K562 (cell line): ENCODE measurements around the gene PIGQ. TPM values are rescaled to one million over a fixed set of nuclear protein-coding genes. Genes with fewer than 3 reads are reported as not detected.
A peak's percentile ranks its signal among the peaks of the same experiment; 100 is the strongest.

ENCODE experiments used
- ADNP ChIP-seq: fragments of 200-800 bp; sonication (Bioruptor generic); IDR thresholded peaks from 2 replicates; pipeline ENCODE4 v1.6.1; 2016; ENCODE audit warnings: missing genetic modification characterization, missing compliant biosample characterization
- CBX5 ChIP-seq: IDR thresholded peaks from 2 replicates; pipeline ENCODE4 v1.6.1; 2014; ENCODE audit warnings: low read depth, borderline replicate concordance
- CUX1 ChIP-seq: fragments of 200-800 bp; sonication (Bioruptor generic); IDR thresholded peaks from 2 replicates; pipeline ENCODE4 v1.6.1; 2016; ENCODE audit warnings: missing genetic modification characterization, missing compliant biosample characterization
- ETV6 ChIP-seq, 3 experiments: fragments of 150-350 bp in 1 of 3; sonication (generic) in 1 of 3; formaldehyde crosslinking in 1 of 3; IDR thresholded peaks; 2 replicates each; pipeline versions ENCODE4 v1.6.1 to v1.8.0; 2014 to 2022; ENCODE audit warnings: borderline replicate concordance in 2 of 3, low read depth in 2 of 3, antibody characterized with exemption in 1 of 3, low read length in 1 of 3, mild to moderate bottlenecking in 1 of 3, missing genetic modification reagents in 1 of 3
- HDGF ChIP-seq: fragments of 450-650 bp; IDR thresholded peaks from 2 replicates; pipeline ENCODE4 v1.6.1; 2016
- HMBOX1 ChIP-seq: sonication (generic); IDR thresholded peaks from 2 replicates; pipeline ENCODE4 v1.6.1; 2016
- PHB2 ChIP-seq: fragments of 450-650 bp; IDR thresholded peaks from 2 replicates; pipeline ENCODE4 v1.6.1; 2017; ENCODE audit warnings: low read depth
- RFX1 ChIP-seq: fragments of 450-650 bp; IDR thresholded peaks from 2 replicates; pipeline ENCODE4 v1.6.1; 2016; ENCODE audit warnings: mild to moderate bottlenecking, moderate library complexity
- SRSF3 ChIP-seq: fragments of 200-400 bp; formaldehyde crosslinking; IDR thresholded peaks from 2 replicates; pipeline ENCODE4 v1.6.1; 2016; ENCODE audit warnings: mild to moderate bottlenecking, low read length, moderate library complexity; ENCODE audit not compliant: insufficient read depth
- STAT5A ChIP-seq: IDR thresholded peaks from 2 replicates; pipeline ENCODE4 v1.6.1; 2012; ENCODE audit warnings: low read length, inconsistent platforms, borderline replicate concordance
- THRA ChIP-seq: fragments of 450-650 bp; IDR thresholded peaks from 2 replicates; pipeline ENCODE4 v1.6.1; 2017; ENCODE audit warnings: mild to moderate bottlenecking, moderate library complexity
- THRAP3 ChIP-seq: fragments of 450-650 bp; IDR thresholded peaks from 2 replicates; pipeline ENCODE4 v1.6.1; 2016; ENCODE audit warnings: mild to moderate bottlenecking, inconsistent platforms, borderline replicate concordance
- WHSC1 ChIP-seq: IDR thresholded peaks from one replicate; pipeline ENCODE4 v1.6.1; 2012; ENCODE audit warnings: low read length, control low read depth, inconsistent platforms
- ZC3H4 ChIP-seq: sonication (generic); formaldehyde crosslinking; IDR thresholded peaks from 2 replicates; pipeline ENCODE4 v1.9.0; 2021; ENCODE audit warnings: missing genetic modification reagents, borderline replicate concordance
- ZMIZ1 ChIP-seq, 2 experiments: fragments of 150-350 bp in 1 of 2; IDR thresholded peaks; 2 replicates each; pipeline ENCODE4 v1.6.1; 2012 to 2016; ENCODE audit warnings: low read depth in 2 of 2, low read length in 2 of 2, mild to moderate bottlenecking in 1 of 2, moderate library complexity in 1 of 2
- polyA plus RNA-seq, 8 experiments: library from polyadenylated mRNA; depleted of rRNA in 4 of 8; stranded (reverse) in 5 of 8; unstranded in 3 of 8; fragments of >200 nt; fragmentation: Nextera tagmentation in 2 of 8; fragmentation: Illumina TruSeq in 1 of 8; extraction: Ambion mirVana in 2 of 8; extraction: Trizol in 1 of 8; gene quantifications; 2 replicates each; pipeline versions ENCODE4 v1.2.1 to v1.2.3, GENCODE V29; 2011 to 2014; ENCODE audit warnings: inconsistent platforms in 1 of 8, missing spikeins in 1 of 8
- total RNA-seq, 7 experiments: library from RNA; depleted of rRNA in 6 of 7; stranded (reverse); fragments of >200 nt in 6 of 7; fragmentation: Illumina TruSeq in 2 of 7; extraction: Trizol in 2 of 7; gene quantifications; 2 replicates each; pipeline versions ENCODE4 v1.2.1 to v1.2.3, GENCODE V29; 2011 to 2021; ENCODE audit warnings: low replicate concordance in 1 of 7

The PIGQ gene
- total and polyA plus RNA-seq, 9 of the 15 experiments (the other 6 are each of a cell fraction or from before 2014, with no cell fraction given), result 0.20 to 49.6 (median 11.7) TPM

GRCh38 chr16:526181-527014, 43.4 kb upstream of the PIGQ start (continued):
- TF ChIP-seq CUX1 (CRISPR knock-in tag) (no peak), ETV6 (IDR thresholded peaks at IDR 0.05; ENCODE audit: borderline replicate concordance in 1 of 2, low read depth in 2 of 2, low read length in 1 of 2) (no peak), ETV6 (CRISPR knock-in tag; IDR thresholded peaks at IDR 0.05; ENCODE audit: borderline replicate concordance) (no peak), HDGF (no peak), THRAP3 (no peak), RFX1 (no peak), ADNP (tag) (no peak), HMBOX1 (no peak), SRSF3 (0 out of 2 replicates have a peak, but pooled peaks have one; percentile 10), WHSC1 (no peak), CBX5 (no peak), STAT5A (no peak), THRA (no peak), ZC3H4 (CRISPR knock-in tag) (no peak), ZMIZ1 (IDR thresholded peaks at IDR 0.05; ENCODE audit: low read depth in 2 of 2, low read length in 2 of 2) (no peak), PHB2 (no peak)
